Muscle of leg (tissue), 11 donors: ENCODE measurements around the gene SPDYE2B. TPM values are rescaled to one million over a fixed set of nuclear protein-coding genes. Genes with fewer than 3 reads are reported as not detected.
"Not testable (repeated sequence)": the region's sequence is repeated elsewhere in the genome, so short reads cannot be mapped to it uniquely, and the experiment has no call there.

Experiments used
- DNase-seq: peaks from one replicate; pipeline ENCODE4 v3.0.0; 2013
- H3K27ac ChIP-seq: one replicate; pipeline ENCODE4 v1.5.1; 2013; ENCODE audit warnings: mild to moderate bottlenecking, low read length, control low read depth
- H3K27me3 ChIP-seq: one replicate; pipeline ENCODE4 v1.6.1; 2013; ENCODE audit warnings: low read length; ENCODE audit not compliant: control insufficient read depth, insufficient read depth
- H3K36me3 ChIP-seq: one replicate; pipeline ENCODE4 v1.6.1; 2013; ENCODE audit warnings: low read length; ENCODE audit not compliant: control insufficient read depth, insufficient read depth
- H3K4me1 ChIP-seq: one replicate; pipeline ENCODE4 v1.6.1; 2013; ENCODE audit warnings: low read length; ENCODE audit not compliant: control insufficient read depth, insufficient read depth
- H3K4me3 ChIP-seq: one replicate; pipeline ENCODE4 v1.5.1; 2013; ENCODE audit warnings: low read length, control low read depth
- H3K9me3 ChIP-seq: replicated peaks from 2 replicates; pipeline ENCODE4 v1.6.1; 2013; ENCODE audit warnings: low read depth, low read length; ENCODE audit not compliant: control insufficient read depth
- WGBS: methylation state at CpG from one replicate; pipeline ENCODE4 v1.1.5; 2013; ENCODE audit warnings: missing lambda C conversion rate; ENCODE audit not compliant: insufficient coverage; 5-methylcytosine and 5-hydroxymethylcytosine counted together
- polyA plus RNA-seq, 8 donors: library from polyadenylated mRNA; unstranded; fragments of 120-200 nt; gene quantifications; one replicate each; pipeline versions ENCODE4 v1.2.1 to v1.2.3, GENCODE V29; 2013; ENCODE audit warnings: inconsistent platforms in 1 of 8, low replicate concordance in 1 of 8; ENCODE audit not compliant: insufficient read length in 8 of 8, insufficient read depth in 1 of 8
- total RNA-seq: library from RNA; stranded (reverse); fragments of 120-200 nt; gene quantifications from one replicate; pipeline ENCODE4 v1.2.4, GENCODE V29; 2013

The SPDYE2B gene
- total and polyA plus RNA-seq, 9 donors = 0.26 to 3.9 (median 1.0) TPM; not detected in 1

DNA sequence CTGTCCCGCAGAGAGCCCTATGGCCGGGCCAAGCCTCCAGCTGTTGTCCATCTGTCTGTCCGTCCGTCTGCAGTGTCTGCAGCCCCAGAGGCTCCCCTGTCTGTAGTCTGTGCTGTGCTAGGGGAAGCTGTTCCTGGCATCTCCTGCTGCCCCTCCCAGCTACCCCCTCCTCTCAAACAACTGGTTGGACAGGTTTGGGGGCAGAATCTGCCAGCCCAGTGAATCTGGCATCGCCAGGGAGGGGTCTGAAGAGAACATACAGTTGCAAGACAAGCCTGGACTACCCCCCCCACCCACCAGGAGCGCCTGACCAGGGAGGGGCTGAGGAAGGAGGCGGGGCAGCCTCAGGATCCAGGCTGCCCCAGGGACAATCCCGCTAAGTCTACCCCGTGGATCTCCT lies 7.4 kb upstream of the SPDYE2B start, which contains the start of gene UPK3BL1:
TSS of gene UPK3BL1 (minus strand) at position 101 of the 400 bp plus-strand sequence. CDS start at position 51, 50 bp downstream.
- not testable (repeated sequence) for H3K9me3 ChIP-seq, H3K4me1 ChIP-seq, H3K4me3 ChIP-seq, H3K27me3 ChIP-seq, DNase-seq, H3K36me3 ChIP-seq, H3K27ac ChIP-seq
- no CpG with 5 or more reads among the region's 9 CpGs for WGBS

- not testable (repeated sequence) for H3K4me3 ChIP-seq, H3K27me3 ChIP-seq, H3K9me3 ChIP-seq, H3K27ac ChIP-seq, H3K4me1 ChIP-seq, H3K36me3 ChIP-seq, DNase-seq
- WGBS = no CpG with 5 or more reads among the region's 1 CpG
These were observed 6.7 kb upstream of the SPDYE2B start for GRCh38 chr7:102643404-102643803.

DNA sequence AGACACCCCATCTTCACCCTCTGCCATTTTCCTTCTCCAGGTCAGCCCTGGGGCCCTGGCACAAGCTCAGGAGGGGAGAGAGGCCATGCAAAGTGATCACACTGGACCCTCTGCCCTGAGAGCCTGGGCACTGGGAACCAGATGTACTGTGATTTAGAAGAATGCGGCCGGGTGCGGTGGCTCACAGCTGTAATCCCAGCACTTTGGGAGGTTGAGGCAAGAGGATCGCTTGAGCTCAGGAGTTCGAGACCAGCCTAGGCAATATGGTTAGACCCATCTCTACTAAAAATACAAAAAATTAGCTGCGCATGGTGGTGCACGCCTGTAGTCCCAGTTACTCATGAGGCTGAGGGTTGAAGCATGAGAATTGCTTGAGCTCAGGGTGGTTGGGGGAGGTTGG lies 2.3 kb upstream of the SPDYE2B start:
- not testable (repeated sequence) for H3K27ac ChIP-seq, DNase-seq, H3K9me3 ChIP-seq, H3K4me3 ChIP-seq, H3K36me3 ChIP-seq, H3K27me3 ChIP-seq, H3K4me1 ChIP-seq
- WGBS = no CpG with 5 or more reads among the region's 7 CpGs

DNA sequence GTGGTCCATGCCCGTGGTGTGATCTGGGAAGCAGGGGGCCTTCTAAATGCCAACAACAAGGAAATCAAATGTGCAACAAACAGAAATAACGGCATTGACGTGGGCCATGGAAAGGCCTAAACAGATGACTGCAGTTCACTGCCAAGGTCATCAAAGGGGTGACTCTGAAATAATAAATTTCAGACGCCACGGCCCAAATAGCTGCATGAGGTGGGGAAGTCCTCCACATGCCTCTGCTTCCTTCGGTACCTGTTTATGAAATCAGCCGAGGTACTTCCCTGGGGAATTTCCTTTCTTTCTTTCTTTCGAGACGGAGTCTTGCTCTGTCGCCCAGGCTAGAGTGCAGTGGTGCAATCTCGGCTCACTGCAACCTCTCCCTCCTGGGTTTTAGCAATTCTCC lies 14.6 kb downstream of the SPDYE2B start:
- WGBS = no CpG with 5 or more reads among the region's 11 CpGs
- H3K36me3 ChIP-seq, H3K4me1 ChIP-seq, H3K9me3 ChIP-seq, DNase-seq, H3K27me3 ChIP-seq, H3K27ac ChIP-seq, H3K4me3 ChIP-seq: not testable (repeated sequence)

DNA sequence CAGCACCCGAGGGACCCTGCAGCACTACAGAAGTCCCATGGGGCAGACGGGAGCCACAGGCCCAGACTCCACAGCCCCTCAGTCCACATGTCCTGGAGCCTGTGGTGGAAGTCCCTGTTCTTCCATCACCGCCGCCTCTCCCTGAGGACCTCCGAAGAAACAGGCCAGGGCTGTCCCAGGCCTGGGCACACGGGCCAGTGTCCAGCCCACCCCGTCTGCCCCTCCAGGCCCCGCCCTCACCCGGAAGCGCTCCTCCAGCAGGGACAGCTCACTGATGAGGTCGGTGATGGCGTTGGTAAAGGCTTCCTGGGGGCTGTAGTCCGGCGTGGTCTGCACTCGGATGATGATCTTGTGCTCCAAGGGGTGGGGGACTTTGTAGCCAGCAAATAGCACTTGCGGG lies 16.7 kb downstream of the SPDYE2B start:
- not testable (repeated sequence) for H3K27me3 ChIP-seq
- no CpG with 5 or more reads among the region's 16 CpGs for WGBS

GRCh38 chr7:102667523-102667922 lies 17.4 kb downstream of the SPDYE2B start:
- no CpG with 5 or more reads among the region's 14 CpGs for WGBS
- DNase-seq = not testable (repeated sequence)

More for the DNA sequence above, 16.7 kb downstream of the SPDYE2B start:
- not testable (repeated sequence) for DNase-seq, H3K4me1 ChIP-seq, H3K36me3 ChIP-seq, H3K9me3 ChIP-seq, H3K4me3 ChIP-seq, H3K27ac ChIP-seq

DNA sequence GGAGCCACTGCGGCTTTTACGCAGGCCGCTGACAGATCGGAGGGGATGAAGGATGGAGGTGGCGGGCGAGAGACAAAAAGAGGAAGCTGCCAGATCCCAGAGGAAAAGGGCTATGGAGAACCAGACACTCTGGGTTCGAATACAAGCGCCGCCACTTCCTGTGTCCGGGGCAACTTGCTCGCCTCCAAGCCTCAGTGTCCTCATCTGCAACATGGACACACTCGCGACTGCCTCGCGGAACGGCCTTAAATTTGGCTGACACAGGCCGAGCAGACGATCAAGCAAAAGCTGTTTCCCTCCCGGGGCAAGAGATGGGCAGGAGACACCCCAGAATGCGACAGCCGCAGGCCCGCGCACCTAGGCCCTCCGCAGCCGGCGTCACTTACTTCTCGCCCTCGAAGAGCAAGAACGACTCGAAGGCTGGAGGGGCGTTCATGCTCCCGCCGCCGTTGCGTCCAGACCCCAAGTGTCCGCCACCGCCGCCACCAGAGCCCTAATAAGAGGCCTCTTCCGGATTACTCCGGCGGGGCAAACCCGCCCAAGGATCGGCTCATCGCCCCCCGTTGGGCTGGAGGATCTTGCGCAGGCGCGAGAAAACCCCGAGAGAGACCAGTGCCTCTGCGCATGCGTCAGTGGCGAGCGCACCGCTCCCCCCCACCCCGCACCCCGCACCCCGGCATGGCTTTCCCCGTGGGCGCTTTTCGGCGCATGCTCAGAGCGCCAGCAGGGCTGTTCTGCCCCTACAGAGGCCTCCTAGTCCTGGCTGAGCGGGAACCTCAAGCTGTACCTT lies 21.2 kb downstream of the SPDYE2B start, which contains the start of gene POLR2J2:
TSS of gene POLR2J2 (minus strand) at position 498 of the 790 bp plus-strand sequence. CDS start at position 436, 62 bp downstream.
- H3K4me1 ChIP-seq, H3K36me3 ChIP-seq, H3K27me3 ChIP-seq, H3K9me3 ChIP-seq, H3K27ac ChIP-seq: not testable (repeated sequence)
- peak; percentile 1 for DNase-seq
- peak within 1 kb of the TSS; percentile 47 for H3K4me3 ChIP-seq
- WGBS = no CpG with 5 or more reads among the region's 63 CpGs

More at GRCh38 chr7:102667523-102667922, 17.4 kb downstream of the SPDYE2B start:
- H3K27ac ChIP-seq, H3K9me3 ChIP-seq, H3K4me3 ChIP-seq, H3K36me3 ChIP-seq, H3K4me1 ChIP-seq, H3K27me3 ChIP-seq: not testable (repeated sequence)

GRCh38 chr7:102671956-102672307 lies 21.8 kb downstream of the SPDYE2B start:
- H3K9me3 ChIP-seq, DNase-seq, H3K27ac ChIP-seq, H3K27me3 ChIP-seq, H3K36me3 ChIP-seq, H3K4me3 ChIP-seq, H3K4me1 ChIP-seq: not testable (repeated sequence)
- WGBS = no CpG with 5 or more reads among the region's 9 CpGs

DNA sequence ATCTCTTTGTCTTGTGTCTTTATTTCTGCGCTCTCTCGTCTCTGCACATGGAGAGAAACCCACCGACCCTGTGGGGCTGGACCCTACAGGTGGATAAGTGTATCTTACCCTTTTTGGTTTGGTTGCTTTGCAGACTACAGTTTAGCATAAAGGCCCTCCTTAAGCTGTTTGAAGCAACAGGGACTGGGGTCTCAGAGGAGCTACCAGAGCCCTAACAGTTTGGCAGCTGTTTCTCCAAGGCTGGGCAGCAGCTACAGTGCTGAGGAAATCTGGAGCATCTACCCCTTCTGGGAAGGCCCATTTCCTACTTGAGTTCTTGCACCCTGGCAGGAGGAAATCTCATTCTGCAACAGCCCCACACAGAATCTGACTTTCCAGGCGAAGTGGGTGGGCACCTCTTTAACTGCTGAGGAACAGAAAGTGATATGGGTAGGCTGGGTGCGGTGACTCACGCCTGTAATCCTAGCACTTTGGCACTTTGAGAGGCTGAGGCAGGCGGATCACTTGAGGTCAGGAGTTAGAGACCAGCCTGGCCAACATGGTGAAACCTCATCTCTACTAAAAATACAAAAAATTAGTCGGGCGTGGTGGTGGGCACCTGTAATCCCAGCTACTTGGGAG lies 23.4 kb downstream of the SPDYE2B start:
- not testable (repeated sequence) for H3K27me3 ChIP-seq, H3K27ac ChIP-seq, H3K4me1 ChIP-seq, DNase-seq, H3K9me3 ChIP-seq, H3K36me3 ChIP-seq, H3K4me3 ChIP-seq
- no CpG with 5 or more reads among the region's 9 CpGs for WGBS

- not testable (repeated sequence) for H3K36me3 ChIP-seq, H3K27ac ChIP-seq, H3K4me1 ChIP-seq, H3K4me3 ChIP-seq, H3K9me3 ChIP-seq, DNase-seq, H3K27me3 ChIP-seq
- no CpG with 5 or more reads among the region's 2 CpGs for WGBS
These were observed 25.4 kb downstream of the SPDYE2B start for GRCh38 chr7:102675545-102675944.
